Measurements from ENCODE around the gene CCNF. TPM values are rescaled to one million over a fixed set of nuclear protein-coding genes. Genes with fewer than 3 reads are reported as not detected.
A peak's percentile ranks its signal among the peaks of the same experiment; 100 is the strongest.

Gene CCNF
- total and polyA plus RNA-seq, 4 donors: 2.0 to 7.5 (median 2.8) TPM

- no peak overlapping the region for H3K4me3 ChIP-seq
- no peak overlapping the region for H3K9ac ChIP-seq (ENCODE audit: insufficient read depth in 1 of 2, low read length in 2 of 2)
- TF ChIP-seq CTCF (IDR thresholded peaks at IDR 0.05; ENCODE audit: control extremely low read depth, extremely low read depth): no peak
- 86% methylated on average over 20 of the region's 20 CpGs for WGBS, 2 donors
- DNase-seq (no peak), ATAC-seq (ENCODE audit: insufficient read depth, low FRiP score) (no peak)
- peaks cover 0 to 32% (median 17%) of the 10 kb centered on the region in 4 donors for H3K36me3 ChIP-seq (ENCODE audit: control insufficient read depth in 4 of 4, insufficient read depth in 4 of 4, low read length in 4 of 4)
- H3K4me1 ChIP-seq (ENCODE audit: control insufficient read depth in 5 of 5, insufficient read depth in 5 of 5, low read length in 5 of 5): peaks cover 5 to 51% (median 10%) of the 10 kb centered on the region in 5 donors
- H3K9me3 ChIP-seq (ENCODE audit: control insufficient read depth in 4 of 4, insufficient read depth in 3 of 4, low read length in 3 of 4): no peaks in the 10 kb centered on the region
- no peak overlapping the region for H3K27ac ChIP-seq (ENCODE audit: low read depth in 1 of 2, low read length in 1 of 2)
- H3K27me3 ChIP-seq (ENCODE audit: control insufficient read depth in 3 of 3, insufficient read depth in 3 of 3, low read length in 2 of 3): no peaks in the 10 kb centered on the region
Observed at GRCh38 chr16:2500430-2500917, 71.2 kb downstream of the CCNF start.

- H3K27ac ChIP-seq (ENCODE audit: low read depth in 1 of 2, low read length in 1 of 2): no peak overlapping the region
- no peaks in the 10 kb centered on the region for H3K9me3 ChIP-seq (ENCODE audit: control insufficient read depth in 4 of 4, insufficient read depth in 3 of 4, low read length in 3 of 4)
- peaks cover 5 to 51% (median 10%) of the 10 kb centered on the region in 5 donors for H3K4me1 ChIP-seq (ENCODE audit: control insufficient read depth in 5 of 5, insufficient read depth in 5 of 5, low read length in 5 of 5)
- WGBS, 2 donors: 38 to 40% methylated on average over 23 of the region's 23 CpGs
- peak; percentile 96 for TF ChIP-seq CTCF (IDR thresholded peaks at IDR 0.05; ENCODE audit: control extremely low read depth, extremely low read depth)
- H3K4me3 ChIP-seq: no peak overlapping the region
- DNase-seq (peak; percentile 92 to 93 (median 93)), ATAC-seq (ENCODE audit: insufficient read depth, low FRiP score) (peak; percentile 78)
- H3K27me3 ChIP-seq (ENCODE audit: control insufficient read depth in 3 of 3, insufficient read depth in 3 of 3, low read length in 2 of 3): no peaks in the 10 kb centered on the region
- H3K9ac ChIP-seq (ENCODE audit: insufficient read depth in 1 of 2, low read length in 2 of 2): no peak overlapping the region
- peaks cover 0 to 29% (median 15%) of the 10 kb centered on the region in 4 donors for H3K36me3 ChIP-seq (ENCODE audit: control insufficient read depth in 4 of 4, insufficient read depth in 4 of 4, low read length in 4 of 4)
Observed at GRCh38 chr16:2500918-2501750, 71.9 kb downstream of the CCNF start.

- DNase-seq (no peak), ATAC-seq (ENCODE audit: insufficient read depth, low FRiP score) (no peak)
- Histone ChIP-seq H3K27me3 (ENCODE audit: control insufficient read depth in 3 of 3, insufficient read depth in 3 of 3, low read length in 2 of 3) (no peaks in the 10 kb centered on the region), H3K27ac (ENCODE audit: low read depth in 1 of 2, low read length in 1 of 2) (no peak overlapping the region), H3K4me3 (no peak overlapping the region), H3K4me1 (ENCODE audit: control insufficient read depth in 5 of 5, insufficient read depth in 5 of 5, low read length in 5 of 5) (peaks cover 5 to 42% (median 8%) of the 10 kb centered on the region in 5 donors), H3K9ac (ENCODE audit: insufficient read depth in 1 of 2, low read length in 2 of 2) (no peak overlapping the region), H3K9me3 (ENCODE audit: control insufficient read depth in 4 of 4, insufficient read depth in 3 of 4, low read length in 3 of 4) (no peaks in the 10 kb centered on the region), H3K36me3 (ENCODE audit: control insufficient read depth in 4 of 4, insufficient read depth in 4 of 4, low read length in 4 of 4) (peaks cover 0 to 19% (median 6%) of the 10 kb centered on the region in 4 donors)
- TF ChIP-seq CTCF (IDR thresholded peaks at IDR 0.05; ENCODE audit: control extremely low read depth, extremely low read depth): no peak
- WGBS, 2 donors: 77 to 84% methylated on average over 17 to 18 of the region's 18 CpGs
Observed at GRCh38 chr16:2501946-2502895, 73.0 kb downstream of the CCNF start.
